ENCODE results near the gene MTX1.
A peak's percentile ranks its signal among the peaks of the same experiment; 100 is the strongest.
"Not testable (repeated sequence)": the region's sequence is repeated elsewhere in the genome, so short reads cannot be mapped to it uniquely, and the experiment has no call there.

MTX1 gene

GRCh38 chr1:155209312-155209721, 822 bp downstream of the MTX1 start:
- DNase-seq, result no peak

- no peak for DNase-seq
Measured at GRCh38 chr1:155210314-155211104, 2.0 kb downstream of the MTX1 start.

GRCh38 chr1:155211381-155212050, 3.0 kb downstream of the MTX1 start:
- not testable (repeated sequence) for DNase-seq

- not testable (repeated sequence) for DNase-seq
Measured at GRCh38 chr1:155212051-155212440, 3.6 kb downstream of the MTX1 start.

GRCh38 chr1:155214702-155215101, 6.2 kb downstream of the MTX1 start:
- DNase-seq, result peak in 1 of 5 experiments; percentile 29

GRCh38 chr1:155218854-155219591, 10.5 kb downstream of the MTX1 start:
- peak in 1 of 5 experiments; percentile 43 for DNase-seq

GRCh38 chr1:155219592-155220031, 11.1 kb downstream of the MTX1 start:
- DNase-seq, result peak in 1 of 5 experiments; percentile 18

GRCh38 chr1:155220211-155220965, 11.9 kb downstream of the MTX1 start:
- not testable (repeated sequence) for DNase-seq

GRCh38 chr1:155223047-155223446, 14.6 kb downstream of the MTX1 start:
- DNase-seq, result no peak

- not testable (repeated sequence) for DNase-seq
Measured at GRCh38 chr1:155225404-155225759, 16.9 kb downstream of the MTX1 start.

GRCh38 chr1:155226188-155226909, 17.9 kb downstream of the MTX1 start:
- peak; percentile 59 to 90 (median 74) for DNase-seq

GRCh38 chr1:155226910-155227260, 18.4 kb downstream of the MTX1 start:
- peak in 2 of 5 experiments; percentile 14 to 28 for DNase-seq

GRCh38 chr1:155227261-155228095, 19.0 kb downstream of the MTX1 start:
- DNase-seq, result peak; percentile 87 to 100 (median 98)

- no peak for DNase-seq
Measured at GRCh38 chr1:155228096-155228427, 19.6 kb downstream of the MTX1 start.

GRCh38 chr1:155231302-155231701, 22.8 kb downstream of the MTX1 start:
- DNase-seq, result not testable (repeated sequence)

GRCh38 chr1:155232001-155232978, 23.8 kb downstream of the MTX1 start:
- not testable (repeated sequence) for DNase-seq

GRCh38 chr1:155233502-155233901, 25.0 kb downstream of the MTX1 start:
- DNase-seq, result not testable (repeated sequence)

GRCh38 chr1:155235375-155235774, 26.9 kb downstream of the MTX1 start:
- peak in 1 of 5 experiments; percentile 33 for DNase-seq

- no peak for DNase-seq
Measured at GRCh38 chr1:155236451-155236850, 28.0 kb downstream of the MTX1 start.

Measured in T-helper 2 cell (primary cell).